K562 (cell line): ENCODE results near the gene CCDC148. TPM values are rescaled to one million over a fixed set of nuclear protein-coding genes. Genes with fewer than 3 reads are reported as not detected.
A peak's percentile ranks its signal among the peaks of the same experiment; 100 is the strongest.

Source experiments
- CBFA2T3 ChIP-seq: fragments of 450-650 bp; IDR thresholded peaks from 2 replicates; pipeline ENCODE4 v1.6.1; 2017
- FIP1L1 ChIP-seq: fragments of 200-400 bp; formaldehyde crosslinking; IDR thresholded peaks from 2 replicates; pipeline ENCODE4 v1.6.1; 2018; ENCODE audit warnings: mild to moderate bottlenecking, low read depth, low read length; ENCODE audit not compliant: poor library complexity, severe bottlenecking
- FOXA1 ChIP-seq: fragments of 450-650 bp; IDR thresholded peaks from 2 replicates; pipeline ENCODE4 v1.6.1; 2016; ENCODE audit warnings: mild to moderate bottlenecking, borderline replicate concordance
- GTF2F1 ChIP-seq: IDR thresholded peaks from 2 replicates; pipeline ENCODE4 v1.6.1; 2011; ENCODE audit warnings: low read depth, low read length, improper control_type of control experiment
- HLTF ChIP-seq: fragments of 450-650 bp; IDR thresholded peaks from 2 replicates; pipeline ENCODE4 v1.6.1; 2016
- MAZ ChIP-seq, 2 experiments: fragments of 450-650 bp in 1 of 2; sonication (generic) in 1 of 2; formaldehyde crosslinking; IDR thresholded peaks in 1 of 2; conservative IDR thresholded peaks in 1 of 2; 2 replicates each; pipeline versions ENCODE4 v1.4.0 to v1.5.0; 2020; ENCODE audit warnings: mild to moderate bottlenecking in 1 of 2, missing genetic modification reagents in 1 of 2
- MLLT1 ChIP-seq, 2 experiments: fragments of 450-650 bp; IDR thresholded peaks; 2 replicates each; pipeline ENCODE4 v1.6.1; 2016
- PHF20 ChIP-seq: fragments of 450-650 bp; IDR thresholded peaks from 2 replicates; pipeline ENCODE4 v1.6.1; 2018; ENCODE audit not compliant: partially characterized antibody
- POLR2A ChIP-seq: fragments of 450-650 bp; conservative IDR thresholded peaks from 2 replicates; pipeline ENCODE4 v1.6.1; 2016
- POLR2AphosphoS5 ChIP-seq: IDR thresholded peaks from 2 replicates; pipeline ENCODE4 v1.6.1; 2011; ENCODE audit warnings: mild to moderate bottlenecking, low read depth, low read length, moderate library complexity; ENCODE audit not compliant: control insufficient read depth, insufficient read depth
- RB1 ChIP-seq: fragments of 450-650 bp; IDR thresholded peaks from 2 replicates; pipeline ENCODE4 v1.6.1; 2017; ENCODE audit warnings: low read depth, mild to moderate bottlenecking
- RFX7 ChIP-seq: fragments of 250-450 bp; sonication (Bioruptor Pico); IDR thresholded peaks from 2 replicates; pipeline ENCODE4 v1.5.1; 2021; ENCODE audit warnings: mild to moderate bottlenecking
- SLC30A9 ChIP-seq: fragments of 250-450 bp; sonication (Bioruptor Pico); IDR thresholded peaks from 2 replicates; pipeline ENCODE4 v1.8.0; 2022; ENCODE audit warnings: mild to moderate bottlenecking, moderate library complexity
- SMC3 ChIP-seq: conservative IDR thresholded peaks from 2 replicates; pipeline ENCODE4 v1.6.1; 2011; ENCODE audit warnings: low read depth, low read length, improper control_type of control experiment; ENCODE audit not compliant: insufficient read depth
- TAF1 ChIP-seq: IDR thresholded peaks from 2 replicates; pipeline ENCODE4 v1.6.1; 2011; ENCODE audit warnings: mild to moderate bottlenecking, low read length, moderate library complexity; ENCODE audit not compliant: insufficient read depth, control insufficient read depth, severe bottlenecking; ENCODE audit errors: extremely low read depth
- ZFP1 ChIP-seq: fragments of 450-650 bp; formaldehyde crosslinking; IDR thresholded peaks from 2 replicates; pipeline ENCODE4 v1.4.0; 2020; ENCODE audit warnings: mild to moderate bottlenecking, mixed read lengths
- ZNF354B ChIP-seq: fragments of 250-450 bp; sonication (Bioruptor Pico); IDR thresholded peaks from 2 replicates; pipeline ENCODE4 v1.4.0; 2020
- ZNF77 ChIP-seq: fragments of 250-450 bp; sonication (Bioruptor Pico); IDR thresholded peaks from 2 replicates; pipeline ENCODE4 v1.5.0; 2020
- polyA plus RNA-seq, 8 experiments: library from polyadenylated mRNA; depleted of rRNA in 4 of 8; stranded (reverse) in 5 of 8; unstranded in 3 of 8; fragments of >200 nt; fragmentation: Nextera tagmentation in 2 of 8; fragmentation: Illumina TruSeq in 1 of 8; extraction: Ambion mirVana in 2 of 8; extraction: Trizol in 1 of 8; gene quantifications; 2 replicates each; pipeline versions ENCODE4 v1.2.1 to v1.2.3, GENCODE V29; 2011 to 2014; ENCODE audit warnings: inconsistent platforms in 1 of 8, missing spikeins in 1 of 8
- total RNA-seq, 7 experiments: library from RNA; depleted of rRNA in 6 of 7; stranded (reverse); fragments of >200 nt in 6 of 7; fragmentation: Illumina TruSeq in 2 of 7; extraction: Trizol in 2 of 7; gene quantifications; 2 replicates each; pipeline versions ENCODE4 v1.2.1 to v1.2.3, GENCODE V29; 2011 to 2021; ENCODE audit warnings: low replicate concordance in 1 of 7
- TF ChIP-seq, protein P1 (sequence below): IDR thresholded peaks from 2 replicates; pipeline ENCODE4 v1.6.1; 2014; ENCODE audit warnings: antibody characterized with exemption
- TF ChIP-seq, protein P2 (sequence below): fragments of 250-450 bp; sonication (Bioruptor Pico); IDR thresholded peaks from 2 replicates; pipeline ENCODE4 v1.4.0; 2020

Gene CCDC148
- total and polyA plus RNA-seq, 9 of the 15 experiments (the other 6 are each of a cell fraction or from before 2014, with no cell fraction given) = 0.10 to 1.4 (median 0.65) TPM

DNA sequence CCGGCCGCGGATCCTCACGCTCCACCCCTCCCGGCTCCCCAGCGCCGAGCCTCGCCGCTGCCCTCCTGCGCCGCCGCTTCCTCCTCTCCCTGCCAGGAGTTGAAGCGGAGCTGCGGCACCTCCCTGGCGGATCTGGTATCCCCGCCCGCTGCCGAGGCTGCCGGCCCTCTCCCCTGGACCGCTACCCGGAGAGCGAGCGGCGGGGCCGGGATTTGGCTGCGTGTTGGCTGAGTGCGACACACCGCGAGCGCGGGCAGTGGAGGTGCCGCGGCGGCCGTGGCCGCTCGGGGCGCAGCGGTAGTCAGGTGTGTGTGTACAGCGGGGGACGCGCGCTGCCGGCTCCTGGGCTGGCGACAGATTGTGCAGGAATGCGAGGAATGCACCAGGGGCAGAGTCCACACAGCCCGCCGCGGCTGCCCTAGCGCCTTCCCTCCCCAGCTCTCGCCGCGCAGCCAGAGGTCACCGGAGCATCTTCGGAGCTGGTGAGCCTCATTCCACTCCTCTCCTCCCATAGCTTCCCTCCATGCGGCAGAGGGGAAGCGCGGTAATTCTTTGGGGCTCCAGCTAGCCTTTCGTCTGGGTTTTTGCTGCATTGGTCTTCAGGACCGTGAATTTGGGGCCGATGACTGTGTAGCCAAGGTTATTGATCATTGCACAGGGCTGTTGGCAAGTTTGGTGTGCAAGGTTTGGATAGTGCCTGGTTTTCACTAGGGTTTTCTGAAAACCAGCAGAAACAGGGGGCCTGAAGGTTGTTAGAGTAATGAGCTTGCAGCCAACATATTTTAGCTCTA lies 1.5 kb upstream of the CCDC148 start (continued):
- TF ChIP-seq, protein P1, sequence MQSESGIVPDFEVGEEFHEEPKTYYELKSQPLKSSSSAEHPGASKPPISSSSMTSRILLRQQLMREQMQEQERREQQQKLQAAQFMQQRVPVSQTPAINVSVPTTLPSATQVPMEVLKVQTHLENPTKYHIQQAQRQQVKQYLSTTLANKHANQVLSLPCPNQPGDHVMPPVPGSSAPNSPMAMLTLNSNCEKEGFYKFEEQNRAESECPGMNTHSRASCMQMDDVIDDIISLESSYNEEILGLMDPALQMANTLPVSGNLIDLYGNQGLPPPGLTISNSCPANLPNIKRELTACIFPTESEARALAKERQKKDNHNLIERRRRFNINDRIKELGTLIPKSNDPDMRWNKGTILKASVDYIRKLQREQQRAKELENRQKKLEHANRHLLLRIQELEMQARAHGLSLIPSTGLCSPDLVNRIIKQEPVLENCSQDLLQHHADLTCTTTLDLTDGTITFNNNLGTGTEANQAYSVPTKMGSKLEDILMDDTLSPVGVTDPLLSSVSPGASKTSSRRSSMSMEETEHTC = 0 out of 2 replicates have a peak, but pooled peaks have one; percentile 32
- no peak for TF ChIP-seq SLC30A9 (CRISPR knock-in tag)
- peak; percentile 33; the same call in 1 of the 2 replicates for TF ChIP-seq SMC3
- no peak for TF ChIP-seq ZNF77 (CRISPR knock-in tag)
- TF ChIP-seq RFX7 (CRISPR knock-in tag) = 0 out of 2 replicates have a peak, but pooled peaks have one; percentile 13
- TF ChIP-seq, protein P2, sequence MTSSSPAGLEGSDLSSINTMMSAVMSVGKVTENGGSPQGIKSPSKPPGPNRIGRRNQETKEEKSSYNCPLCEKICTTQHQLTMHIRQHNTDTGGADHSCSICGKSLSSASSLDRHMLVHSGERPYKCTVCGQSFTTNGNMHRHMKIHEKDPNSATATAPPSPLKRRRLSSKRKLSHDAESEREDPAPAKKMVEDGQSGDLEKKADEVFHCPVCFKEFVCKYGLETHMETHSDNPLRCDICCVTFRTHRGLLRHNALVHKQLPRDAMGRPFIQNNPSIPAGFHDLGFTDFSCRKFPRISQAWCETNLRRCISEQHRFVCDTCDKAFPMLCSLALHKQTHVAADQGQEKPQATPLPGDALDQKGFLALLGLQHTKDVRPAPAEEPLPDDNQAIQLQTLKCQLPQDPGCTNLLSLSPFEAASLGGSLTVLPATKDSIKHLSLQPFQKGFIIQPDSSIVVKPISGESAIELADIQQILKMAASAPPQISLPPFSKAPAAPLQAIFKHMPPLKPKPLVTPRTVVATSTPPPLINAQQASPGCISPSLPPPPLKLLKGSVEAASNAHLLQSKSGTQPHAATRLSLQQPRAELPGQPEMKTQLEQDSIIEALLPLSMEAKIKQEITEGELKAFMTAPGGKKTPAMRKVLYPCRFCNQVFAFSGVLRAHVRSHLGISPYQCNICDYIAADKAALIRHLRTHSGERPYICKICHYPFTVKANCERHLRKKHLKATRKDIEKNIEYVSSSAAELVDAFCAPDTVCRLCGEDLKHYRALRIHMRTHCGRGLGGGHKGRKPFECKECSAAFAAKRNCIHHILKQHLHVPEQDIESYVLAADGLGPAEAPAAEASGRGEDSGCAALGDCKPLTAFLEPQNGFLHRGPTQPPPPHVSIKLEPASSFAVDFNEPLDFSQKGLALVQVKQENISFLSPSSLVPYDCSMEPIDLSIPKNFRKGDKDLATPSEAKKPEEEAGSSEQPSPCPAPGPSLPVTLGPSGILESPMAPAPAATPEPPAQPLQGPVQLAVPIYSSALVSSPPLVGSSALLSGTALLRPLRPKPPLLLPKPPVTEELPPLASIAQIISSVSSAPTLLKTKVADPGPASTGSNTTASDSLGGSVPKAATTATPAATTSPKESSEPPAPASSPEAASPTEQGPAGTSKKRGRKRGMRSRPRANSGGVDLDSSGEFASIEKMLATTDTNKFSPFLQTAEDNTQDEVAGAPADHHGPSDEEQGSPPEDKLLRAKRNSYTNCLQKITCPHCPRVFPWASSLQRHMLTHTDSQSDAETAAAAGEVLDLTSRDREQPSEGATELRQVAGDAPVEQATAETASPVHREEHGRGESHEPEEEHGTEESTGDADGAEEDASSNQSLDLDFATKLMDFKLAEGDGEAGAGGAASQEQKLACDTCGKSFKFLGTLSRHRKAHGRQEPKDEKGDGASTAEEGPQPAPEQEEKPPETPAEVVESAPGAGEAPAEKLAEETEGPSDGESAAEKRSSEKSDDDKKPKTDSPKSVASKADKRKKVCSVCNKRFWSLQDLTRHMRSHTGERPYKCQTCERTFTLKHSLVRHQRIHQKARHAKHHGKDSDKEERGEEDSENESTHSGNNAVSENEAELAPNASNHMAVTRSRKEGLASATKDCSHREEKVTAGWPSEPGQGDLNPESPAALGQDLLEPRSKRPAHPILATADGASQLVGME (CRISPR knock-in tag) = peak; percentile 95
- peak; percentile 13 for TF ChIP-seq PHF20
- TF ChIP-seq CBFA2T3 = peak; percentile 34; the same call in 1 of the 2 replicates
- no peak for TF ChIP-seq FOXA1
- 0 out of 2 replicates have a peak, but pooled peaks have one; percentile 3 for TF ChIP-seq HLTF
- 0 out of 2 replicates have a peak, but pooled peaks have one; percentile 2 for TF ChIP-seq GTF2F1
- peak; percentile 64; the same call in 1 of the 2 replicates for TF ChIP-seq RB1
- peak; percentile 94 for TF ChIP-seq FIP1L1
- TF ChIP-seq MLLT1 (IDR thresholded peaks at IDR 0.05) = peak in 1 of 2 experiments; percentile 90; a peak in 2 of 4 replicates
- TF ChIP-seq POLR2A = peak; percentile 60
- peak; percentile 30 for TF ChIP-seq TAF1
- 0 out of 2 replicates have a peak, but pooled peaks have one; percentile 31 for TF ChIP-seq POLR2AphosphoS5
- no peak for TF ChIP-seq ZNF354B (CRISPR knock-in tag)
- no peak for TF ChIP-seq ZFP1 (CRISPR knock-in tag)
- TF ChIP-seq MAZ (CRISPR knock-in tag; conservative IDR thresholded peaks at IDR 0.05 in 1 of 2, IDR thresholded peaks at IDR 0.05 in 1 of 2) = 0 out of 4 replicates have a peak, but pooled peaks of 1 of the 2 experiments have one; percentile 30
